ENCODE results near the gene PGR. TPM values are rescaled to one million over a fixed set of nuclear protein-coding genes. Genes with fewer than 3 reads are reported as not detected.

PGR gene
- polyA plus RNA-seq, 1 of the 3 experiments (the other 2 are of a cell fraction), result not detected

GRCh38 chr11:101046947-101047346 is 82.7 kb downstream of the PGR start:
- WGBS (ENCODE audit: low lambda C conversion rate), result 13% methylated on average over 2 of the region's 2 CpGs
- Histone ChIP-seq H3K9me2 (no peaks in the 10 kb centered on the region), H3K9me3 (no peaks in the 10 kb centered on the region), H3K9ac (no peak overlapping the region), H3K36me3 (replicated peaks in 1 of 2; ENCODE audit: control insufficient read depth in 1 of 2, insufficient read depth in 2 of 2, low read length in 1 of 2) (no peaks in the 10 kb centered on the region), H4K20me1 (ENCODE audit: insufficient read depth) (no peaks in the 10 kb centered on the region), H3F3A (replicated peaks; ENCODE audit: insufficient read depth) (no peaks in the 10 kb centered on the region), H3K4me2 (no peak overlapping the region), H3K27ac (ENCODE audit: low read depth in 2 of 2, low read length in 1 of 2) (no peak overlapping the region), H3K4me3 (ENCODE audit: low read depth in 2 of 2, low read length in 1 of 2) (no peak overlapping the region), H3K27me3 (ENCODE audit: insufficient read depth) (no peaks in the 10 kb centered on the region), H2AFZ (ENCODE audit: low read depth) (no peak overlapping the region), H3K79me2 (ENCODE audit: insufficient read depth) (no peaks in the 10 kb centered on the region), H3K4me1 (ENCODE audit: control insufficient read depth in 1 of 2, insufficient read depth in 2 of 2, low read depth in 1 of 2, low read length in 1 of 2) (no peaks in the 10 kb centered on the region)
- ChIA-PET POLR2A (no interaction called here), CTCF (no interaction called here)
- DNase-seq, result no peak
- TF ChIP-seq RCOR1 (IDR thresholded peaks at IDR 0.05; ENCODE audit: low read length) (no peak), GATA2 (CRISPR knock-in tag; IDR thresholded peaks at IDR 0.05) (no peak), SIN3A (IDR thresholded peaks at IDR 0.05; ENCODE audit: borderline replicate concordance, low read depth, low read length) (no peak), YY1 (IDR thresholded peaks at IDR 0.05; ENCODE audit: low read depth) (no peak), FOXJ3 (CRISPR knock-in tag; IDR thresholded peaks at IDR 0.05) (no peak), REST (IDR thresholded peaks at IDR 0.05; ENCODE audit: low read depth, low read length) (no peak), FOXM1 (IDR thresholded peaks at IDR 0.05; ENCODE audit: low read depth) (no peak), NRF1 (IDR thresholded peaks at IDR 0.05; ENCODE audit: low read depth, low read length) (no peak), EP300 (IDR thresholded peaks at IDR 0.05; ENCODE audit: borderline replicate concordance in 1 of 2, low read depth in 1 of 2, low read length in 1 of 2) (no peak), SMC3 (IDR thresholded peaks at IDR 0.05; ENCODE audit: low read depth, low read length) (no peak), ZBTB33 (IDR thresholded peaks at IDR 0.05; ENCODE audit: borderline replicate concordance, low read depth) (no peak), EZH2phosphoT487 (IDR thresholded peaks at IDR 0.05; ENCODE audit: borderline replicate concordance, low read depth) (no peak)

GRCh38 chr11:101045415-101045814 is 84.2 kb downstream of the PGR start:
- CTCF ChIA-PET, result no interaction called here
- TF ChIP-seq CTCF (IDR thresholded peaks at IDR 0.05), result no peak
- no peak for TF ChIP-seq FOXJ3 (CRISPR knock-in tag; IDR thresholded peaks at IDR 0.05)
- no peak for TF ChIP-seq ELF1 (IDR thresholded peaks at IDR 0.05)
- no peak for TF ChIP-seq MEF2A (IDR thresholded peaks at IDR 0.05; ENCODE audit: borderline replicate concordance, low read depth)
- no peak for TF ChIP-seq MXI1 (IDR thresholded peaks at IDR 0.05; ENCODE audit: low read depth, low read length)
- no peak for TF ChIP-seq CHD2 (IDR thresholded peaks at IDR 0.05; ENCODE audit: low read length, partially characterized antibody)
- no peak for TF ChIP-seq USF1 (IDR thresholded peaks at IDR 0.05; ENCODE audit: borderline replicate concordance, low read depth)

More at GRCh38 chr11:101045415-101045814, 84.2 kb downstream of the PGR start:
- POLR2A ChIA-PET, result no interaction called here
- no peaks in the 10 kb centered on the region for H3K9me2 ChIP-seq
- no peak overlapping the region for H3K27ac ChIP-seq (ENCODE audit: low read depth in 2 of 2, low read length in 1 of 2)
- DNase-seq, result no peak
- H3K36me3 ChIP-seq (replicated peaks in 1 of 2; ENCODE audit: control insufficient read depth in 1 of 2, insufficient read depth in 2 of 2, low read length in 1 of 2), result no peaks in the 10 kb centered on the region
- H3K4me1 ChIP-seq (ENCODE audit: control insufficient read depth in 1 of 2, insufficient read depth in 2 of 2, low read depth in 1 of 2, low read length in 1 of 2), result no peaks in the 10 kb centered on the region
- no peaks in the 10 kb centered on the region for H3F3A ChIP-seq (replicated peaks; ENCODE audit: insufficient read depth)
- no peaks in the 10 kb centered on the region for H3K27me3 ChIP-seq (ENCODE audit: insufficient read depth)
- no peaks in the 10 kb centered on the region for H3K9me3 ChIP-seq
- H3K79me2 ChIP-seq (ENCODE audit: insufficient read depth), result no peaks in the 10 kb centered on the region
- no peak overlapping the region for H3K4me3 ChIP-seq (ENCODE audit: low read depth in 2 of 2, low read length in 1 of 2)
- 3% methylated on average over 1 of the region's 1 CpG for WGBS (ENCODE audit: low lambda C conversion rate)
- no peak overlapping the region for H2AFZ ChIP-seq (ENCODE audit: low read depth)
- H4K20me1 ChIP-seq (ENCODE audit: insufficient read depth), result no peaks in the 10 kb centered on the region
- H3K4me2 ChIP-seq, result no peak overlapping the region
- no peak overlapping the region for H3K9ac ChIP-seq

Measured in SK-N-SH (cell line).